IPS-11a (cell line): Measurements from ENCODE around the gene RFX6.
A peak's percentile ranks its signal among the peaks of the same experiment; 100 is the strongest.
"Not testable (repeated sequence)": the region's sequence is repeated elsewhere in the genome, so short reads cannot be mapped to it uniquely, and the experiment has no call there.

Experiments used
- H3K4me3 ChIP-seq: one replicate; pipeline ENCODE4 v1.5.1; 2013; ENCODE audit warnings: low read depth, low read length, control low read depth

RFX6 gene, protein sequence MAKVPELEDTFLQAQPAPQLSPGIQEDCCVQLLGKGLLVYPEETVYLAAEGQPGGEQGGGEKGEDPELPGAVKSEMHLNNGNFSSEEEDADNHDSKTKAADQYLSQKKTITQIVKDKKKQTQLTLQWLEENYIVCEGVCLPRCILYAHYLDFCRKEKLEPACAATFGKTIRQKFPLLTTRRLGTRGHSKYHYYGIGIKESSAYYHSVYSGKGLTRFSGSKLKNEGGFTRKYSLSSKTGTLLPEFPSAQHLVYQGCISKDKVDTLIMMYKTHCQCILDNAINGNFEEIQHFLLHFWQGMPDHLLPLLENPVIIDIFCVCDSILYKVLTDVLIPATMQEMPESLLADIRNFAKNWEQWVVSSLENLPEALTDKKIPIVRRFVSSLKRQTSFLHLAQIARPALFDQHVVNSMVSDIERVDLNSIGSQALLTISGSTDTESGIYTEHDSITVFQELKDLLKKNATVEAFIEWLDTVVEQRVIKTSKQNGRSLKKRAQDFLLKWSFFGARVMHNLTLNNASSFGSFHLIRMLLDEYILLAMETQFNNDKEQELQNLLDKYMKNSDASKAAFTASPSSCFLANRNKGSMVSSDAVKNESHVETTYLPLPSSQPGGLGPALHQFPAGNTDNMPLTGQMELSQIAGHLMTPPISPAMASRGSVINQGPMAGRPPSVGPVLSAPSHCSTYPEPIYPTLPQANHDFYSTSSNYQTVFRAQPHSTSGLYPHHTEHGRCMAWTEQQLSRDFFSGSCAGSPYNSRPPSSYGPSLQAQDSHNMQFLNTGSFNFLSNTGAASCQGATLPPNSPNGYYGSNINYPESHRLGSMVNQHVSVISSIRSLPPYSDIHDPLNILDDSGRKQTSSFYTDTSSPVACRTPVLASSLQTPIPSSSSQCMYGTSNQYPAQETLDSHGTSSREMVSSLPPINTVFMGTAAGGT

DNA sequence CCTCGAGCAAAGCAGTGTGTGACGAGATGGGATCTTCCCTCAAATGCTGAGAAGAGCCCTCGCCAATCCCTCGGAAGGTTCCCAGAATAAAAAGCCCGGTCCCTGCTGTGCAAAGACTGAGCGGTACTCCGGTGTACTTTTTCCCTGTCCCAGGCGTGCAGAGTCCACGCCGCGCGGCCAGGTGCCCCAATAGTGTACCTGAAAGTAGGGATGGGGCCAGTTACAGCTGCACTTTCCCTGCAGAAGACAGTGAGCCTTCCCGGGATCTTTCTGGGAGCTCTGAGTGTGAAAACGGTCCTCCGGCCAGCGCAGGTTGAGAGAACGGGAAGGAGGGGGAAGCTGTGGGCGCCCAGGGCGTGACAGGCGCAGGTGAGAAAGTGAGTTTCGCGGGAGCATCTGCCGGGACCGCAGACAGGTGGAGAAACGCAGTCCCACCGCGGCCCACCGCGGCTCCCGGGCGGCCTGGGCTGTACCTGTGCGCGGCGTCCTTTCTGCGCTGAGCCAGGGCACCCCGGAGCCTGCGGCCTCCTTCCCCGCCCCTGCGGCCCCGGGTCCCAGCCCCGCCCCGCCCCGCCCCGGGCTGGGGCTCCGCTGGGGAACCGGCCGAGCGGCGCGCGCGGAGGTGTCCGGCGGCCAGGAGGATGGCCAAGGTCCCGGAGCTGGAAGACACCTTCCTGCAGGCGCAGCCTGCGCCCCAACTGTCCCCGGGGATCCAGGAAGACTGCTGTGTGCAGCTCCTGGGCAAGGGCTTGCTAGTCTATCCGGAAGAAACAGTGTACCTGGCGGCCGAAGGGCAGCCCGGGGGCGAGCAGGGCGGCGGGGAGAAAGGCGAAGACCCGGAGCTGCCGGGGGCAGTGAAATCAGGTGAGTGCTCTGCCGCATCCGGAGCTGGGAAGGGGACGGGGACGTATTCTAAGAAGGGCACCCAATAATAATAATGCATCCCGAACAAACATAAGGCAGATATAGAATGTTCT, at the start of gene RFX6:
RFX6 (plus strand) TSS at position 608 of the 977 bp plus-strand sequence; CDS start at position 642, 34 bp downstream.
- H3K4me3 ChIP-seq = peak within 1 kb of the TSS; percentile 47

DNA sequence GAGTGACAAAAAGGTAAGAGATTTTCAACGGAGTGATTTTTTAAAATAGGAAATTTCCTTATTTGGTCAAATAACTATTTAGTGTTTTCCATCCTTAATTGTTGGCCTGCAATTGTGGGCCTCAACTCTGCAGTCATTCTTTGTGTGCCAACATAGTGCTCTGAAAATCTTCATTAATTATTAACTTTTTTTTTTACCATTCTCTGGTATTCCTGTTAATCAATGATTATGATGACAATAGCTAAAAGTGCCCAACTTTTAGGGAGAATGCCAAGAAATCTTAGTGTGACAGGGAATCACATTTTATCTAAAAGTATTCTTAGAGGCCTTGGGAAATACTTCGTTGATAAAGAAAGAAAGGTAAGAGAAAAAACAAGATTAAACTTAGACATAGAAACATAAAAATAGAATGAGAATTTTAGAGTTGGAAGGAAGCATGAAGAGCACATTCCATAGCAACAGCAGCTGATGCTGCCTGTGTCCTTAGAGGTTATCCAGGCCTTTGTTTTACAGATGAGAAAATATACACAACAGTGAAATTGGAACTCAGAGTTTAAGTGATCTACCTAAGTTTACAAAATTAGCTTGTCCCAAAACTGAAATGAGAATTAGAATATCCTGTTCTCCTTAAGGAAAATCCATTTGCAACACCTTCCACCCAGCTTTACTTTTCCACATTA, 49.3 kb upstream of the RFX6 start:
- H3K4me3 ChIP-seq = no peak overlapping the region

DNA sequence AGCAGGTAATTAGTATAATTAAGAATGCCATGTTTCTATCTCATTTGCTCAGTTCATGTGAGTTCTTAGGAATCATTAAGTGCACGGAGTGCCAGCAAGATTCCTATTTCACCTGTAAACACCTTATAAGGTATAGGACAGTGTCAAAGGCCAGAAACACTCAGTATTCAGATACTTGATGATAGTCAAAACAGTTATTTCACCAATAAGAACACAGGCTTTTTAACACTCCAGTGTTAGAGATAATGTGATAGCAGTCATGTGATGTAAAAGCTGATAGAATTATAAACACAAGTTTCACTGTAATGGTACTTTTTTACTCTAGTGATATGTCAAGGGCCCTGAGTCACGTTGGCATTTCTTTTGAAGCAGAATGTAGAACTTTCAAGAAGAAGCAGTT, 48.1 kb upstream of the RFX6 start, which contains the start of gene GPRC6A:
GPRC6A (minus strand) TSS at position 101 of the 400 bp plus-strand sequence; CDS start at position 31, 70 bp downstream.
- no peak within 1 kb of the TSS for H3K4me3 ChIP-seq

DNA sequence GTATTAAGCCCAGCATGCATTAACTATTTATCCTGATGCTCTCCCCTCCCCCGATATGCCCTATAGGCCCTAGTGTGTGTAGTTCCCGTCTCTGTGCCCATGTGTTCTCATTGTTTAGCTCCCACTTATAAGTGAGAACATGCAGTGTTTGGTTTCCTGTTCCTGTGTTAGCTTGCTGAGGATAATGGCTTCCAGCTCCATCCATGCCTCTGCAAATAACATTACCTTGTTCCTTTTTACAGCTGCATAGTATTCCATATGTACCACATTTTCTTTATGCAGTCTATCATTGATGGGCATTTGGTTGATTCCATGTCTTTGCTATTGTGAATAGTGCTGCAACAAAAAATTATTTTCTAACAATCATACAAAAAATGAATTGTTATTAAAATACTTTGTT, 42.5 kb upstream of the RFX6 start:
- not testable (repeated sequence) for H3K4me3 ChIP-seq

DNA sequence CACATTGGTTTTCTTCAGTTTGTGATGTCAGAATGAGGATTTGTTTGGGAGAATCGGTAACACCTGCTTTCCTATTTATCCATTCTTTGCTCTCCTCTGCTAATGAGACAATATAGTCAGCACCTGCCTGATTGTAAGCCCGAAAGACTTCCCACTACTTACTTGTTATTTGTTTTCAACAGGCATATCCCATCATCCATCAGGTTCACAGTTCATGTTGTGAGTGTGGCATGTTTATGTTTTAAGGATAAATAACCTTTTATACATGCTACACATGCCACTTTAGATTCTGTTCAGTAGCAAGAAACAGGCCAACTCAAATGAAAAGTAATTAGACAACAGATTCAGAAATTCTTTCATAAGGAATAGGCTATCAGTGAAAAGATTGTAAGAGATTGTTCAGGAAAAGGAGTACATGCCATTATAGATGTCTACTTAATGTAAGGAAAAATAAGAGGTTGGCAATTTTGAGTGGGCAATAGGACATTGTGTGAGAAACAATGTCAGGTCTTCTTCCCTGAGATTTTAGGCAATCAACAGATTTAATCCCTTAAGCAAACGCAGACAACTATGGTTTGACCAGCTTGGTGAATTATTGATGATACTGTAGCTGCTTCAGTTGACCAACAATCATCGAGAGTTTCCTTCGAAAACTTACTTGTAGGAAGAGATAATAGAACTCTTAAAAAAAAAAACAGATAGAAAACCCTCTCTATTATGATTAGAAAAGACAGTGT, 40.3 kb upstream of the RFX6 start:
- H3K4me3 ChIP-seq = no peak overlapping the region

DNA sequence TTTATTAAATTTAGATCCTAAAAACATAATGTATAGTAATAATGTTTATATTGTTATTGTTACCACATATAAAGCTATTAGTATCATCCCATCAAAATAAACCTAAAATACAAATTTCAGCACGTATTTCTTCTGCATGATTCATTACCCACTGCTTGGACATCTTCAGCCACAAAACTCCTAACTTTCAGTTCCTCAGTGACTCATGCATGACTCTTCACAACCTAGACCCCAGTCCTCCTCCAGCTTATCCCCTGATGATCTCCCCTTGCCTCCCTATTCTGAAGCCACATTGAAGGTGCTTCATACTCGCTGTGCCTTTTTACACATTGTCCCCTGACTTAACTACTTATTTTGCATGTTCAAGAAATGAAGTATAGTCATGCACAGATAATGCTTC, 37.0 kb upstream of the RFX6 start:
- H3K4me3 ChIP-seq = no peak overlapping the region

DNA sequence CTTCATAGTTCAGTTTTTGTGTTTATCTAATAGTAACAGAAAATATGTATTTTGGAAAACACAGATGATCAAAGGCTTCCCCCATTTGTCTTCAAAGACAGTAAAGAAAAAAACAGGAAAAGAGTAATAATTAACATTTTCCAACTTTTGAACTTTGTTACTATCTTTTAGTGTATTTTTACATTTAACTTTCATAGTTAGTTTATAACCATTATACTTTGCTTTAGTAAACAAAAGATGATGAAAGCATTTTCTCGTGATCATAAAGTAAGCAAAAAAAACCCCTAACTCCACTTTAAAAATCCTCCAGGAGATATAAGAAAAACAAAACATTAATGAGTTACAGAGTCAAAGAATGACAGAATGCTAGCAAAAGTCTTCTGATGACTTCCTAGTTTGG, 34.6 kb upstream of the RFX6 start:
- H3K4me3 ChIP-seq = no peak overlapping the region

DNA sequence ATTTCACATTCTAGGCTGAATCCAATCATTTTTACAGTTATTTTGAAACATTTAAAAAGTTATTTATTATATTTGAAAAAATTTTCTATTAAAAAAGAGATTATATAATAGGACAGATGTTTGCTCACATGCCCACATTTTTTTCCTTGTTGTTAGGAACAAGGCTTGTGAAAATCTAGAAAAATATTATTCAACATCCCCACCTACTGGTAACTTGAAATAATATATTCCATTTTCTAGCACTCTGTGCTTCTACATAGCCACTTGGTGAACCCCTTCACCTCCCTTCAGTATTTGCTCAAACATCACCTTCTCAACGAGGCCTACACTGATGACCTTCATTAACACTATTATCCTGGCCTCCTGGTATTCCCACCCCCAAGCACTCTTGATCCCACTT, 29.8 kb upstream of the RFX6 start:
- no peak overlapping the region for H3K4me3 ChIP-seq

DNA sequence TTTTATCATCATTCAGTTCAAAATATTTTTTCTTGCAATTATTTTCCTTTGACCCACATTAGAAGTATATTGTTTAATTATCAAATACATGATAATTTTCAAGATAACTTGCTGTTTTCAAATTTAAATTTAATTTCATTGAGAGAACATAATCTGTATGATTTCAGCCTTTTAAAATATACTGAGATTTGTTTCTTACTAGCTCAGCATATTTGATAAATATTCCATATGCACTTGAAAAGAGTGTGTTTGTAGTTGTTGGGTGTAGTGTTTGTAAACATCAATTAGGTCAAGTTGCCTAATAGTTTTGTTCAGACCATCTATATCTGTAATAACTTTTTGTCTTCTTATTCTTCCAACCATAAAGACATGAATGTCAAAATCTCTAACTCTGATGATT, 19.0 kb upstream of the RFX6 start:
- H3K4me3 ChIP-seq = no peak overlapping the region

DNA sequence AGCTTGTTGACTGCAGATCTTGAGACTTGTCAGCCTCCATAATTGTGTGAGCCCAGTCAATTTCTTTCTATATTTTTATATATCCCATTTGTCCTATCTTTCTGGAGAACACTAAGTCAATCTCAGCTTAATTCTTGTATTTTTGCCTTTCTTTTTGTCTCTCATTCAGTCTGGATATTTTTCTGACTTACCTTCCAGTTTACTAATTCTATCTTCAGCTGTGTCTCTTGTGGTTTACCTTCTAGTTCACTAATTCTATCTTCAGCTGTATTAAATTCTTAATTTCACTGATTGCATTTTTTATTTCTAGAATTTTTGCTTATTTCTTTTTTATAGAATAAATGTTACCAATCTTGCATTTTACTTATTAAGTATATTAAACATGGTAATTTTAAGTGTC, 17.8 kb upstream of the RFX6 start:
- H3K4me3 ChIP-seq = no peak overlapping the region

DNA sequence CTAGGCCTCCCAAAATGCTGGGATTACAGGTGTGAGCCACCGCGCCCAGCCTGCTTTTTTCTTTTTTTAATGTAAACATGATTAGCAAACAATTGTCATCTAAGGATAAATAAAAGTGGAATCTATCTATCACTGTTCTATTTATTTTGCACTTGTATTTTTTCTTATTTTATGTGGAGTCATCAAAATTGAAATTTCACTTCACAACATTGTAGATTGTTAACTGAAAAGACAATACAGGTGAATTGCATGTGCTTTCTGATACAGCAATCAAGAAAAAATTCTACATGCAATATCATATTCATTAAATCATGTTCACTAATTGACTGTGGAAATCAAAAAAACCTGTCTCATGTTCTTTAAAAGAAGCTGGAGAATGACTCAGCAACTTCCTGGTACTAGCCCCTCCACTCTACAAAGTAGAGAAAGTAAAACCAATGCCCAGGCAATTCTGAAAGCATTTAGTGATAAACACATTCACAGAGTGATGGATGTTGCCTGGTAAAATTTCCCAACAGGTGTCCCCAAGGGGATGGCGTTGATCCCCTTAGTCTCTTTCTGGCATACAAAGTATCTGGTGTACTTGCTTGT, 10.7 kb upstream of the RFX6 start:
- no peak overlapping the region for H3K4me3 ChIP-seq

DNA sequence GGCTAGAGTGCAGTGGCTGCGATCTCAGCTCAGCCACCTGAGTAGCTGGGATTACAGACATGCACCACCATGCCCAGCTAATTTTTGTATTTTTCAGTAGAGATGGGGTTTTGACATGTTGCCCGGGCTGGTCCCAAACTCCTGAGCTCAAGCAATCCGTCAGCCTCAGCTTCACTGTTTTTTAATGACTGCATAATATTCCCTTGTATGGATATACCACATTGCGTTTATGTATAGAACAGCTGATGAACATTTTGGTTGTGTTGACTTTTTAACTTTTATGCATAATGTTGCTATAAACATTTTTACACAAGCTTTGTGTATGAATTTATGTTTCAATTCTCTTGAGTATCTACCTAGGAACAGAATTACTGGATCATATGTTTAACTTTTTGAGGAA, 4.3 kb upstream of the RFX6 start:
- H3K4me3 ChIP-seq = no peak overlapping the region

DNA sequence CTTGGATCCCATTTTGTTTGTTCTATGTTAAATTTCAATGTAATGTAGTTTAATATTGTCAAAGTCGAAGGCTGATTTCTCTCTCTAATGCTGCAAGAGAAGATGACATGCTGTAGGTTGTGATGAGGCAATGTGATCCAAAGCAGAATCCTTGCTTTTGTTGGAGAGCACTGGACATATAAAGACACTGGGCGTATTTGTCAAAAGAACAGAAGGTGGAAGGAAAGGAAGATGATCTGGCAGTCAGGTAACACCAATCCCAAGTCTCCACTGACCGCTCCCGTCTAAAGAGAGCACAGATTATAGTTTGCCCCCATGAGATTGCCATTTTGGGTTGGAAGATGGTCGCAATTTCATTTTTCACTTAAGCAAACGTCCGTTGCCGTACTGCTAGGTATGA, 935 bp upstream of the RFX6 start:
- peak overlapping the region; percentile 47 for H3K4me3 ChIP-seq

DNA sequence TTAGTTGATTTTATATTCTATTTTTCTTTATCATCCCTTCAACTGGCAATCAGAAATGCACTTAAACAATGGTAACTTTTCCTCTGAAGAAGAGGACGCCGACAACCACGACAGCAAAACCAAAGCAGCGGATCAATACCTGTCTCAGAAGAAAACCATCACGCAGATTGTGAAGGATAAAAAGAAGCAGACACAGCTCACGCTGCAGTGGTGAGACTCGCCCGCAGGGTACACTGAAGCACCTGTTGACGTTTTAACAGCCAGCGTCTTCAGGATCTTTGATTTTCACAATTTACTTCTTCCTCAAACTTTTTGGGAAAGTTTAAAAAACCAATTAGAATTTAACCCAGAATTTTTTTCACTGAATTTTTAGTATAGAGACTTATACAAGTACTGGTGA, 701 bp downstream of the RFX6 start:
- H3K4me3 ChIP-seq = peak overlapping the region; percentile 42

DNA sequence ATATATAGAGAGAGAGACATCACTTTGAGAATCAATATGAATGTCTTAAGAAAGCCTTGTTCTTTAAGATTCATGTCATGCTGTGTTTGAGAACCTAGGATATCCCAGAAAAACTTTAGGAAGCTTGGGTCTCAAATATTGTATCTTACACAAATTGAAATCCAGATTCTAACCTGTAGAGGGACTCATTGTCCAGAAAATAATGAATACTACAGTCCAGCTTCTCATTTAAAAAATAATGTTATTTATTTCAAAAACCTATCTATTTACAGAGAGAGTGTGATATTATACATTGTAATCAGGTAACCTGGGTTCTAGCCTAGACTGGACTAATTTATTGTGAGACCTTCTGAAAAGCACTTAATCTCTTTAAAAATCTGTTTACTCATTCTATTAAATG, 4.2 kb downstream of the RFX6 start:
- H3K4me3 ChIP-seq = no peak overlapping the region

DNA sequence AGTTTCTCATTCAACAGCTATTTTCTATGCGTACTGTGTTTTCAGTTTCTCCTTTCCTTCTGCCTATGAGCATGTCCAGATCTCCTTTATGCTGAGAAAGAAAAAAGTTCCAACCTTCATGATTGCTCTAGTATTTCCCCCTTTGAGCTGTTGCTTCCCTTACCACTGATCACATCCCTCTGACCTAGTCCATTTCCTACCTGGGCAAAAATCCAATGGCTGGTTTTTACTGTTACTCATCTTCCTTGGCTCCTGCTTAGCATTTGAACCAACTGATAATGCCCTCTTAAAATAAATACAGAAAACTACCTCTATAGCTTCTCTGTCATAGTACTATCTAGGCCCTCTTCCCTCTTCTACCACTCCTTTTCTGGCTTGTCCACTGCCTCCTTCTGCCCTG, 6.0 kb downstream of the RFX6 start:
- no peak overlapping the region for H3K4me3 ChIP-seq

DNA sequence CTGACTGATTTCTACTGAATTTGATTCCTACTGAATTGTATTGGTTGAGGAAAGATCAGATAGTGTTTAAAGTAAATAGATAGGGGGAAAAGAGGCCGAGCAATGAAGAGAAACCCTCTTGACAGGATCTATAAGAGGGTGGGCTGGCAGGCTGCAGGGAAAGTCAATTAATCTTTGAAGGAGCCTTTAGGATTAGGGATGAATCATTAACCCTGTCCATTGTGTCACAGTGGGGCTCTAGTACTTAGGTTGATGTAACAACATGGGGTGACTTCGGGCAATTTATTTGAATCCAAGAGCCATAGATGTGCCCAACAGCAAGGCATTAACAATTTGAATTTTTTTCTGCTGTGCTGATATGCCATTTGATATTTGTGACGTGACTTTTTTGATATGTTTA, 7.5 kb downstream of the RFX6 start:
- H3K4me3 ChIP-seq = no peak overlapping the region

DNA sequence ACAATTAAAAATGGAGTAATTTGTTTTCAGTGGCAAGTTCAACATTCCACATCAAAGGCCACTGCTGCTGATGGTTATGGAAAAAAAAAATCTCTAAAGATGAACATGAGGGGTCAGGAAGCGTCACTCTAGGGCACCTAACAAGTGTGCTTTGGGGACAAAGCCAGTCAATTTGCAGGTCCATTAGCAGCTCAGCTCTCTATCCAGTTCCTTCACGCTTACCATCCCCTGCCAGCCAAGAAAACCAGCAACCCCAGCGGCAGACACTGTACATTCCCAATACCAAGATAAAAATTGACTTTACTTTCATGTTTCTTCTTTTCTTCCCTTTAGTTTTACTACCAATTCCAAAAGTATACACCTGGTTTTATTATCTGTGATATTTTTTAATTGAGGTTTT, 10.1 kb downstream of the RFX6 start:
- no peak overlapping the region for H3K4me3 ChIP-seq

DNA sequence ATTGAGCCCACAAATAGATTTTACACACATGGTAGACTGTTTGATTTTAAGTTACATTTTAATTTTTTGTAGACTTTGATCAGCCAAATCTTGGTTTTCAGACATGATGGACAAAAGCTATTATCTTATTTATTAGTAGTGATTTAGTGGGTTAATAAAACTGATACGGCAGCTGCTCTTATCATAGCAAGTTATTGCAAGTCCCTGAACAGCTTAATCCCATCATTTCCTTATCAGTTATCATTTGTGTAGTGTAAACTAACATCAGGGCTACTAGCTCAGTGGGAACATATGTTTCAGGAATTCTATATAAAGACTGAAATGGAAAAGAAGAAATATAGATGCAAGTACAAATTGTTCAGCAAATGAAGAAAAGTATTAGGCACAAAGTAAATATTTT, 10.9 kb downstream of the RFX6 start:
- H3K4me3 ChIP-seq = no peak overlapping the region
